ENCODE measurements around the gene ITIH3.
A peak's percentile ranks its signal among the peaks of the same experiment; 100 is the strongest.

ITIH3 gene

DNA sequence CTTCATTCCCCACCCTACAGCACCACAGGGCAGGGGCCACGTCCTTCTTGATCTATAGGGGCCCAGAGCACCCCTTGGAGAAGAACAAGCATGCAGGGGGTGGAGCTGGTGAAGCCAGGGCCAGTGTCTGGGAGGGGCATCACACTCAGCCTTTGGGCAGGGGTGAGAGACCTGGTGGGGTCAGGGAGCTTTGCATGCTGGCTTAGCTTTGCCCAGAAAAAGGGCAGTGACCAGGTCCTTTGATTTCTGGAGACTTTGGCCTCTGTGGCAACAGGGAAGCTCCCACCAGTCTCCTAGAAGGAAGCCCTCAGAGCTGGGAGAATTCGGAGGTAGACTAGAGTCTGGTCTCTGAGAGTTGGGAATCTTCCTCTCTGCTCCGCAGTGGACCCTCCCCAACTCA is 34.9 kb downstream of the ITIH3 start:
- DNase-seq (ENCODE audit: low read depth), result no peak

DNA sequence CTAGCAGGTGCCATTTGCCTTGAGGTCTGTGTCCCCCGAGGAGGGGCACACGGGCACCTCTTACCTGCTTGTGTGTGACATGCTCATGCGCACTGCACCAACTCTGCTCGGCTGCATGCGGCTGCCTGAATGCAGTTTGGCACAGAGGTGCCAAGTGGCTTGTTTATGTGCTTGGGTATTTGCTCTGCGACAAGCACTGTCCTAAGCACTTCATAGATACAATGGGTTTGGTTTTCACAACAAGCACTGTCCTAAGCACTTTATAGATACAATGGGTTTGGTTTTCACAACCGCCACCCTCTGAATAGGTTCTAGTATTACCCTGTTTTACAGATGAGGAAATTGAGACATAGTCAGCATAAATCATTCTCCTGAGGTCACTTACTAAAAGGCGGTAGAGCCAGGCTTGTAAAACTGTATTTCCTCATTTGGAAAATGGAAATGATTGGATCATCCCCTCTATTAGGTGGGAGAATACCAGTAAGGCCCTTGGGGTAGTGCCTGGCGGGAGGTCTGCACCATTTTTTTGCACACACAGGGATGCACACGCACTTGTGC is 35.4 kb downstream of the ITIH3 start:
- no peak for DNase-seq (ENCODE audit: low read depth)

DNA sequence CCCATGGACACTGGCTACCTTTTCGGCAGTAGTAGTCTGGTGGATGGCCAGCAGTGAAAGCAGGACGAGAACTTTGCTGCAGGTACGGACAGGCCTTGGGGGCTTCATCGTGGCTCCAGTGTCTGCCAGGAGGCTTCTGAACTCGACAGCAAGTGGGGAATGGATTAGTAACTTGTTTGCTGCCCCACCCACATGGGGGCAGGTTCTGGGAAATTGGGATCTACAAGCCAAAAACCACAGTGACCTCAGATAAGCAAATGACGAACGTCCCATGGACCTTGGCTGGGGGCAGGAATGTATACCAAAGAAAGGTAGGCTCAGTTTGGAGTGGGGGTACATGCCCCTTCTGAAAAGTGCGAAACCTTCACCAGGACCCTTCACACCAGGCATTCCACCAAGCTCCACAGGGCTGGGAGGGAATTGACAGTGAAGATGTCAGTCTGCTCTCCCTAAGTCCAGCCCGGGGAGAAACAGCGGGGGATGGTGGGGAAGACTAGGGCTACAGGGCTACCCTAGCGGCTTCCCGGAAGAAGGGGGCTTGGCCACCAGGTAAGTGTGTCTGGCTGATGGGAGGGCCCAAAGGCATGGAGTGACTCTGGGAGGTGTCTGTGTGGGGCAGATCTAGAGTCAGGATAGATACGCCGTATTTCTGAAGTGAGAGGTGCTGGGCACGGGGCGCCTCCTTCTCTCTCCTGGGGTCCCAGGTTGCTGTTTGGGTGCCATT is 36.1 kb downstream of the ITIH3 start, which contains the start of gene ITIH4:
Gene ITIH4, minus strand, starts transcription at position 138 of the 724 bp plus-strand sequence. Its CDS starts 30 bp downstream, at position 108.
- no peak for DNase-seq (ENCODE audit: low read depth)

DNA sequence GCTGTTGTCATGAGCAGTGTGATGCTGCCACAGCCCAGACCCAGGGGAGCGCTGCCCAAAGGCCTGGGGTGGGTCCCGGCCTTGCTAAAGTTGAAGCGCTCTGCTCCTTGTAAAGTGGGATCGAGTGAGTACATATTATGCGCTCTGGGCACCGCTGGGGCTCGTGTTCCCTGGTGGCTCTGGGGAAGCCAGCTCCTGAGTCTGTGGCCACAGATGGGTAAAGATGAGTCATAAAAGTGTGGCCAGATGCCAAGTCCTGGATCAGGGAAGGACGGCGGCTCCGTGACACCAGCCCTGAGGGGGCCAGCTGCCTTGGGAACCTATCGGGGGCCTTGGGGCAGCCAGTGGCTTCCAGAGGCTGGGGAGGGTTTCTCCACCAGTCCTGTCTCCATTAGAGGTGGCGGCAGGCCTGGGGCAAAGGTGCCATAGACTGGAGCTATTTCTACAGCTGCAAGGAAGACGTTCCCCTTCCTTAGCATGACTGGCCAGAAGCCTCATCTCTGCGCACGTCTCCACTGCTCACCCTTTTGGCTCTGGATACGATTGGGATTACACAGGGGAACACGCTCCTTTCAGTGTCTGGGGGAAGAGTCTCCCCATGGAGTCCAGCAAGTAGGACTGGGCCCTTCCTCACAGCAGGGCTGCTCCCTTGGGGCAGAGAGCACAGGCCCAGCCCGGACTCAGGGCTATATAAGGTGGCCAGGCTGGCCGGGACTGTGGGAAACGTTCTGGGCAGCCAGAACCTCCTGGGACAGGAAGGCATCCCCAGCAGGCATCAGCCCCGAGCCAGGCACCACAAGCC is 37.1 kb downstream of the ITIH3 start:
- DNase-seq (ENCODE audit: low read depth), result peak; percentile 36

DNA sequence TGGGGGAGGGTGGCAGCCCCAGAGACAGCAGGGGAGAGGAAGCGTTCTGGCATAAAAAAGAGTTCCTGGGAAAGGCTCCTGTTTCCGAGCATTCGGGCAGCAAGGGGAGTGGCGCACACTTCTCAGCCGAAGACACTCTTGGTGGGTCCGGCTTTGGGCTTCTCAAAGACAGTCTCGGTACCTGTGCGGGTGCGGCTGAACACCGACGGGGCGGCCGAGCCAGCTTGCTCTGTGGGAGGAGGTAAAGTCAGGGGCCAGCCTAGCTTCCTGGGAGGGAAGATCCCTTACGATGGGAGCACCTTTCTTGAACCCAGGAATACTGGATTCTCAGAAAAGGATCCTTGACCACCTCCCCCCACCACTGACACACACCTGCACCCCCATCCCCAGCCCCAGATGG is 38.6 kb downstream of the ITIH3 start:
- DNase-seq (ENCODE audit: low read depth), result no peak

DNA sequence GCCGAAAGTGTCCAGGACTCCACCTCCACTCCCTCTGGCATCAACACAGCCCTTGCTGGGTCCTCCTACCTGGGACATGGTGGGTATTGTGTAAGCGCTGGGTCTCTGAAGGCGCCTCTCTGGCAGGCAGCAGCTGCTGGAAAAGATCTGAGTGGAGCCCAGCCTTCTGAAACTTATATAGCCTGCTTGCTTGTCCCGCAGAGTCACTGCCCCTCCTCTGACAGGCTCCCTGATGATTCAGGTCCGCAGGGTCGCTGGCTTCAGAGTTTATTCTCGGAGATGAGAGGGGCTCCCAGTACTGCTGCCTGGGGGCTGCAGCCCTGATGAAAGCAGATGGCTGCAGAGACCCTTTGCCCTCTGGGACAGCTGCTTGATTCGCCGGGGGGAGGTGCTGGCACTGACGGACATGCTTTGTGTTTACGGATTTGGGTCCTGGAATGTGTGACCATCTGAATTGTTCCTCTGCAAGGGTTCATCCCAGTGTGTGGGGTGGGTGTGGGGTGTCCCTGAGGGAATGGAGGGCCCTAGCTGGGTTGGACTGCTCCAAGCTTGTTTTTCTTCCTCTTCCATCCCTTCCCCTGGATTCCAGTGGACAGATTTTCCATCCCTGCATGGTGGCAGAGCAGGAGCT is 40.4 kb downstream of the ITIH3 start, which contains the start of gene MUSTN1:
Gene MUSTN1, minus strand, starts transcription at position 149 of the 631 bp plus-strand sequence. Its CDS starts 71 bp downstream, at position 78.
- DNase-seq (ENCODE audit: low read depth), result no peak

DNA sequence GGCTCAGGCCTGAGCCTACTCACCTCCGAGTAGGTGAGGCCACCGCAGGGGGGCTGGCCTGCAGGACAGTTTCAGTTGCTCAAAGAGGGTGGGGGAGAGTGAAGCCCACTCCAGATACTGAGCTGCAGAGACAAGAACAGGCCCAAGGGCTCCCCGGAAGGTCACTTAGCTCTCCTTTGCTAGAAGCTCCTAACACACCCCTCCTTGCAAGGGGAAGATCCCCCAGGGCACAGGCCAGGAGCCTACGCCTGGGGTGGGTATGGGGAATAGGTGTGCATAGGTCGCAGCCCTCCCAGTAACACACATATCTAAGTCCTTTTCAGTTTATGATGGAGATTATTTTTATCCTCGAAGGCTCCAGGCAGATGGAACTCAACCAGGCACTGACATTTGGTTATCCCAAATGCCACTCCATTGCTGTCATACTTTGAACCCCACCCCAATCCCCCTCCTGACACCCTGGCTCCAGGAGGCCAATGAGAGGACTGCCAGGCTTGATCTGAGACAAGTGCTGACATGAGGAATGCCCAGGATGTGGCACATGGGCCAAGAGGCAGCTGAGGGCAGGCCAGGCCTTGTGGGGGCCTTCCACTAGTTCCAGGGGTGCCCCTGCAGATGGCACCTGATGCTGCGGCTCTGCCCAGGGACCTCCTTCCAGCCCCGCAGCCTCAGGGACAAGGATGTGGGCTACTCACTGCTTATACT is 41.3 kb downstream of the ITIH3 start:
- no peak for DNase-seq (ENCODE audit: low read depth)

DNA sequence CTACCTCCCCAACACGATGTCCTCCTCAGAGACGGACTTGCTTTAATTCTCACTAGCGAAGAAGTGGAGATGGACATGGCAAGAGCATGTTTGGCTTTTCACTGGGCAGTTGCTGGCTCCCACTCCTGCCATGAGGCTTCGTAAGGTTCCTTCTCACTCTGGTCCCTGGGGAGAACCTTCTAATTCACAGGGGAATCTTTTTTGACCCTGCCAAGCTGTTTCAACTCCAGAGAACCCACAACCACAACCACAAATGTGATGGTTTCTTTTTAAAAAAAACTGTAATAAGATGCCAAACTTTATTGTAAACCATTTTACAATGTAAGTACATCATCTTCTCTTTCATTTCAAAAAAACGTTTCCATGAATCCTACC is 41.9 kb downstream of the ITIH3 start:
- DNase-seq (ENCODE audit: low read depth), result no peak

DNA sequence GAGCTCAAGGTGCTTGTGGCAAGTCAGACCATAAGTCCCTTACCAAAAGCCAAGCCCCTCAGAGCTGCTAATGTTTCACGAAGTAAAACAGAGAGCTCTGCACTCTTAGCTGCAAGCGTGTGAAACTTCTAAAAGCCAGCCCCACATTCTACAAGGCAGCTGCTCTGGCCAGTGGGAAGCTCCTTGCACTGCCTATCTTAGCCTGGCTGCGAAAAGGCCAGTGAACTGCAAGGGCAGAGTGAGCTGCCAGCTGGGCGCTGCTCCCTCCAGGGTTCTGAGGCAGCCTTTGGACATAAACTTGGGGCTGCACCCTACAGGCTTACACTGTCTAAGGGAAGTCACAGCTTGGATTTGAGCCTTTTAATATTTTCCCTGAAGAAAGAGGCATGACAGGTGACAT is 42.4 kb downstream of the ITIH3 start:
- no peak for DNase-seq (ENCODE audit: low read depth)

DNA sequence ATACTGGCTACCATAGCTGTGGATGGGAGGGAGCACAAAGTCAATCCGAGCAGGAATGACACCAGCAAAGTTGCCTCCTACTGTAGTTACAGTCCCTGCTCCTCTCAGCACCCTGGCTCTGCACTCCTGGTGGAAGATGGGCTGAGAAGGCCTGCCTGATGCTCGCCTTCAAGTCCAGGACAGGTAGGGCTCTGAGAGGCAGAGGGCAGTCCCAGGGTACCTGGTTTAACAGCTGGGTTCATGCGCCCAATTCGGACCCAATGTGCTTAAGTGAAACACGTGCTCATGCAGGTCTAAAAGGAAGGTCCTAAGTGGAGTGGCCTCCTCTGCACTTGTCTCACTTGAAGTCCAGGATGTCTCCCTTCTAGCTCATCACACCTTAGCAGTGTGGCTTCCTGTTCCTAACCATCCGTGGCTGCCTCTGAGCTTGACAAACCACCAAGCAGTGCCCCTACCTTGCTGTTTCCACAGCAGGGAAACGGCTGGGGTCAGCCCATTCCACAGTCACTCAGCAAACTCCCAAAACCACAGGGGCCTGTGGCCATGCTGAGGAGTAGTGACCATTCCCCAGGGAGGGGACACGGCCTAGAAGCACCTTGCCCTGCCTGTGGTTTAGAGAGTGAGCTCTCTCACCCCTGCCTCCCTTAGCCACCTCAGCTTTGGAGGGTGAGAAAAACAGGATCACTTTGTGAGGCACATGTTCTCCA is 44.1 kb downstream of the ITIH3 start:
- DNase-seq (ENCODE audit: low read depth), result no peak

DNA sequence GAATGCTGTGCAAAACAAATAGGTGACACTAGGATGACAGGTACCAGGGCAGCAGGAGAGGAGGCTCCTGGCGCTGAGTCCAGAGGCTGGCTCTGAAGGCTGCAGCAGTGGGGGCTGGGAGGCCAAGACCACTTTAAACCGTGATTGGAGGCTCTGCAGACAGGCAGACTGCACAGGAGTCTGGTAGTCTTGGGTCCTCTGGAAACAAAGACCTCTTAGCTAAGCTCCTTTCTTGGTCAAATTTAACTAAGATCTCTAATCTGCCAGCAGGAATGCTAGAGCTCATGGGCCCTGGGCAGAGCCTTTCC is 44.6 kb downstream of the ITIH3 start:
- no peak for DNase-seq (ENCODE audit: low read depth)

DNA sequence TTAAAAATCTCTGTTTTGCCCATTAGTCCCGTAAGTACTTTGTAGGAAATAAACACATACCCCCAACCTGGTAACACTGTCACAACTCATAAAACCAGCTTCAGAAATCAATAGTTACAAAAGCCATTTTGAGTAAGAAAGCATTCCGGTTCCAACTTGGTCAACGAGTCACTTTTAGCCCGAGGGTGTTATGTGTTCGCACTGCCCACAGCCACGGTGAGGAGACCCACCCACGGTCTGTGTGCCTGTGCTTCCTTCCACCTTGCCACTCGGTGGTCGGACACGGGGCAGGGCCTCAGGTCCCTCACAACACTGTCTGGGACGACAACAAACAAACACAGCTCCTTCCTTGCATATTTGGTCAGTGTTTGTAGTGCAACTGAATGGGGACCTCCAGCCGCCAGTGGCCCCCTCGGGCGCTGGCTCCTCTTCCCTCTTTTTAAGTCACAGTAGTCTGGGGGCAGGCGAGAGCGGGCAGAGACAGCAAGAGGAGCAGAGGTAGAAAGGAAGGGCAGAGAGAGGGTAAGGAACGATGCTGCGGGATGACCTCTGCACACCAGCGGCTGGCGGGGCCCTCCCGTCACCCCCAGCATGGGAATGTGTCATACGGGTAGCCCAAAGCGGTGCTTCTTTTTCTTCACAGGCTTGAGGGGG is 45.4 kb downstream of the ITIH3 start:
- no peak for DNase-seq (ENCODE audit: low read depth)

DNA sequence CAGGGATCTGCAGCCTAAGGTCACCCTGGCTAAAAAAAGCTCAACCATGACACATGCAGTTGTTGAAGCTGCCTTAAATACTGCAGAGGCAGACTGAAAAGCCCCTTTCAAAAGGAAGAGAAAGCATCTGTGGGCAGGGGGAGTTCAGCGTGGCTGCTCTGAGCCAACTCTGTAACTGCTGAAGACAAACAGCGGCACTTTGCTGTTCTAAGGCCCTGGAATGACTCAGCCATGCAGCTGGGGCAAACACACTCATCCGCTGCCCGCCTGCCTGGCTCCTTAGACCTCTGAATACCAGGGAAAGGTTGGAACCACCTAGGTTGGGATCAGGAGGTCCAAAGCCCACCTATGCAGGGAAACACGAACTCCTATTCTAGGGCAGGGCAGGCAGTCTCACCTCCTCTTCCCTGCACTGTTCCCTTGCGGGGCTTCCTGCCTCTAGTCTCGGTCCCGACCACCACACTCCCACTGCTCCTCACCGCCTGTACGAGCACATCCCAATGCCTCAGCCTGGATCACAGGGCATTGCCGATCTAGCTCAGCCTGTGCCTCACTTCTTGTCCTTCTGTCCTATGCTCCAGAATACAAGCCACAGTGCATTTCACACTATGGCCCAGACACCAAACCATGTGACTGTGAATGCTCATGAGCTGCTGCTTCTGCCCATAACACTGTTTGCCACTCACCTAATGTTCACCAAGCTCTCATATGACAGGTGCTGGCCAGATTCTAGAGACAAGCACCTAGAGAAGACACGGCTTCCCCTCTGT is 46.8 kb downstream of the ITIH3 start:
- no peak for DNase-seq (ENCODE audit: low read depth)

DNA sequence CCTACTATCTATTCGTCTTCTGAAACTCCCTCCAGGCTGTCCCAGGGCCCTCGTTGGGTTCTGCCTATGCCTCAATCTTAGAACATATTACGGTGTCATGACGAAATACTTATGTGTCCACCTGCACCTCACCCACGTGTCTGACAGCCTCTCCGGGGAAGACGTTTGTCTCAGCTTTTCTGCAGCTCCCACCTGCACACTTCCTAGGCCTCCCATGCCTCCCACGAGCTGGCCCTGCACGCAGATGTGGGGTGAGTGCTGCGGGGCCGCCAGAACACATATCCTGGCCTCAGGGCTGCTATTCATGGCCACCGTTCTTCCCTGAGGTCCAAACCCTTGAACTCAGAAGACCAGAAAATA is 47.4 kb downstream of the ITIH3 start:
- no peak for DNase-seq (ENCODE audit: low read depth)

DNA sequence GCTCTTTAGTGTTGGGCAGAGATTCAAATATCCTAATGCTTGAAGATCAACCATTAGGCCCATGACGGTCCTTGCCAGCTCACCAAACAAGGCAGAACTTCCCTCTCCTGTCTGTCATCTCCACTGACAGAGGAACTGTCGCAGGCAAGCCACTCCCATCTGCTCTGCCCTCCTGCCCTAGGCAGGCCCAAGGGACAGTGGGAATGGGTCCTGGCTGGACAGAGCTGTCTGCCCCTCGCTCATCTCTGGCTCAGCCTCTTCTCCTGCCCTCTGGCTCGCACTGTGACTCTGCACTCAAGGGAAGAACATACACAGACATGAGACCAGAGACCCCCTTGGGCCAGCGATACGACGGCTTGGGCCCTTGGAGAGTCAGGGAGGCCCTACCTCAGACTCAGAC is 47.8 kb downstream of the ITIH3 start:
- DNase-seq (ENCODE audit: low read depth), result no peak

DNA sequence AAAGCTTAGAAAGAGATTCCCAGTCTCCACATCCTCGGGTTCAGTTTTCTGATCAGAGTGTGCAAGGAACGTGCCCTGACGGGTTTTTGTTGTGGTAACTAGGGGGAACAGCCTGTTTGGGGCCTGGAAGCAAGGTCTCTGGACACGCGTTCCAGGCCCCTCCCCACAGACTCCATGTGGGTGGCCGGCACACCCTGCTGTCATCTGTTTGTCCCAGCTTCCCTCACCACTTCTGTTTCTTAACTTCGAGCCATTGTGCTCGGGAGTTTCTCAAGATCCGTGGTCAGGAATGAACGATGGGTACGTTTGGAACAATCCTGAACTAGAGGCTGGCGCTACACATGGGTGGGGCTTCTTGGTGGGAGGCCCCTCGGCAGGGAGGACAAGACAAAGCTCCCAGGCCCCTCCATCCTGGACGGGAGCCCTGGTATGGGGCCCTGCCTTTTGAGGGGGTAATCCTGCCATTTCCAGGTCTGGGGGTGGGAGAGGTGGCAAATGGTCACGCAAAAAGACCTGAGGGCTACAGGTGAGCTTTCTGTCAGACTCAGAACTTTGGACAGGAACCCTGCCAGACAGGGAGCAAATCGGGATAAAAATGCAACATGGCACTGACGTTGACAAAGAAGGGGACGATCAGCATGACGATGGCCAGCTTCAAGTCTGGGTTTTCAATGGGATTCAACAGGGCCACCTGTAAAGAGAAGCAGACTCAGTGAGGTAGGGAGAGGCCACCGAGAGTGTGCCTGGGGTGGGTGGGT is 48.7 kb downstream of the ITIH3 start:
- no peak for DNase-seq (ENCODE audit: low read depth)

DNA sequence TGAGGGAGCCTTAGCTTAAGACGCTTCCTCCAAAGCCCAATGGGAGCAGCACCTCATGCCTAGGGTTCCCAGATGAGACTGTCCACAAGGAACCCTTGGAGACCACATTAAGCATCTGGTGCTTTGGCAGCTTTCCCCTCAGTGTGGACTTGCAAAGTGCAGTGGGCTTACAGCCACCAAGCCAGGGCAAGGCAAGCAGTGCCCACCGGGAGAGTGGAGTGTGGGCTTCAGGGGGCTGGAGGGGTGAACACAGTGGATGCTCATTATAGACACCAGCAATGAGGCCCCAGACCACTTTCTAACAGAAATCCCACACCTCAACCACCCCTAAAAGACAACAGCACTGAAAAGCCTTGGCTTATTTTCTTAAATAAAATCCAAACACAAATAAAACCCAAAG is 49.3 kb downstream of the ITIH3 start:
- no peak for DNase-seq (ENCODE audit: low read depth)

DNA sequence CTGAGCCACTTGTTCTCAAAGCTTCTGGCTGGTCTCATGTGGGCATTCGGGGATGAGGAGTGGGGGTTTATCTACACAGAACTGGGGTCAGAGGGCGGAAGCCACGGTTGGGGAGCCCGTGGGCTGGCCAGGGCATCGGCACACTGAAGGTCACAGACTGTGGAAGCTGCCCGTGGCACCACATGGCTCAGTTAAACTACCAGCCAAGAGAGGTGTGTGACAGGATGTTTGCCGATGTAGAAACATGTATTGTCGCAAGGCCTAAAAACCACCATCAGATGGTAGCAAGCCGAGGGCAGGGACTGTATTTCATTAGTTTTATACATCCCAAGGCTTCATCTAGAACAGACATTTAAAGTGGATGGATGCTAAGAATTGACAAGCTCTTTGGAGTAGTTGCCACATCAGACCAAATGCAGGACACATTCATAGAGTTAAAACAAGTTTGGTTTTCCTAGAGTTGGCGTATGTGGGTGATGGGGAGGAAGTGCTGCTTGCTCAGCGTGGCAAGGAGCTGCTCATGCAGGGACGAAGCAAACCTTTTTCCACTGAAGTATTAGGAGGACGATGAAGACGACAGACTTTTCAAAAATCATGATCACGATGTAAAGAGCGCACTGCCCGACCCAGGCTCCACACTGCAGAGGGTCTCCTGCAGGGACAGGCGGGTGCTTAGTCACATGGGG is 49.8 kb downstream of the ITIH3 start:
- no peak for DNase-seq (ENCODE audit: low read depth)

DNA sequence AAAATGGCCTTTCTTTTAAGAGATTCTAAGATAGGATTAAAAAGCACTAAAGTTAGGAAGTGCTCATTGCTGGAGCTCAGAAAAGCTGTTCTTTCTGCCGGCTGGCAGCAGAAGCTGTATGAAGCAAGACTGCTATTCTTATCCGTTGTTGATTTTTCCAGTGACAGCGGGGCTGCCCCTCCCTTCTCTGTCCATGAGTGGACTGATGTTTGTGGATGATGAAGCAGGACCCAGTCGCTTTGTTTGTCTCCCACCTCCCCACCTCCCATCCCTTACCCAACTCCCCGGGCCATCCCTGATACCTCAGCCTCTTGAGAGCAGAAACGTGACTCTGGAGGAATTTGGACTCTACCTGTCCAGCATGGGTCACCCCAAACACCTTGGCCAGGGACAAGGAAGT is 50.6 kb downstream of the ITIH3 start:
- no peak for DNase-seq (ENCODE audit: low read depth)

Measured in HS-5 (cell line).